SK-N-MC (cell line): ENCODE measurements around the gene MOB3B.

Experiments used
- EZH2 ChIP-seq: fragments of 200-600 bp; sonication (generic); IDR thresholded peaks from one replicate; pipeline ENCODE4 v1.6.1; 2017; ENCODE audit warnings: antibody characterized with exemption
- POLR2AphosphoS5 ChIP-seq: IDR thresholded peaks from 2 replicates; pipeline ENCODE4 v1.6.1; 2012; ENCODE audit warnings: mild to moderate bottlenecking, low read depth, low read length, borderline replicate concordance

GRCh38 chr9:27436234-27436633 lies 93.4 kb downstream of the MOB3B start:
- TF ChIP-seq EZH2 (no peak), POLR2AphosphoS5 (no peak)
